ENCODE measurements around the gene EXOC2. TPM values are rescaled to one million over a fixed set of nuclear protein-coding genes. Genes with fewer than 3 reads are reported as not detected.

The EXOC2 gene
- total and polyA plus RNA-seq, 10 of the 15 experiments (the other 5 are each of a cell fraction or from before 2014, with no cell fraction given) = 8.7 to 32.8 (median 20.7) TPM

- DNase-seq (ENCODE audit: low read depth, low spot score) (no peak), ATAC-seq (no peak), FAIRE-seq (no peak)
- H3K4me1 ChIP-seq (ENCODE audit: control insufficient read depth, insufficient read depth, low read length) = no peaks in the 10 kb centered on the region
- ChIA-PET CTCF (interaction anchor here (3.3 kb wide), 1 partner anchor 132 kb away, joined by 13 read pairs; no protein-coding TSS in a partner anchor), POLR2A (no interaction called here), SMC1A (ENCODE audit: uncharacterized antibody, unreplicated experiment) (no interaction called here), RAD21 (ENCODE audit: unreplicated experiment) (no interaction called here)
- no peaks in the 10 kb centered on the region for H3K79me2 ChIP-seq (ENCODE audit: control insufficient read depth, insufficient read depth, low read length)
- no peak overlapping the region for H3K9ac ChIP-seq (ENCODE audit: control insufficient read depth, insufficient read depth, low read length)
- peaks cover 0 to 8% of the 10 kb centered on the region in 2 experiments; a peak in 3 of 4 replicates for H3K36me3 ChIP-seq (ENCODE audit: control insufficient read depth in 2 of 2, insufficient read depth in 2 of 2, low read length in 1 of 2)
- 97% methylated on average over 22 of the region's 22 CpGs for WGBS (ENCODE audit: insufficient coverage, insufficient replicate concordance, low lambda C conversion rate, missing lambda C conversion rate)
- intact Hi-C loops (cut with micrococcal nuclease; ENCODE audit: unreplicated experiment) (no loop called here), in situ Hi-C loops (cut with MboI) (no loop called here)
- H3K27me3 ChIP-seq (replicated peaks in 1 of 2; ENCODE audit: control insufficient read depth in 2 of 2, insufficient read depth in 2 of 2, low read length in 1 of 2) = no peaks in the 10 kb centered on the region
- H3K4me3 ChIP-seq = no peak overlapping the region
- TF ChIP-seq ZBTB4 (CRISPR knock-in tag; IDR thresholded peaks at IDR 0.05) (no peak), RFX5 (IDR thresholded peaks at IDR 0.05; ENCODE audit: low read depth, low read length) (no peak), CEBPZ (IDR thresholded peaks at IDR 0.05; ENCODE audit: low read depth, low read length) (no peak), MLLT1 (IDR thresholded peaks at IDR 0.05) (0 out of 2 replicates have a peak, but pooled peaks have one; percentile 31)
- no TSS peak for BruUV-seq (replicated peaks)
- H3K4me2 ChIP-seq (ENCODE audit: control insufficient read depth, insufficient read depth) = no peak overlapping the region
- no peak overlapping the region for H2AFZ ChIP-seq (ENCODE audit: control insufficient read depth, low read depth, low read length)
- no peak overlapping the region for H3K27ac ChIP-seq (ENCODE audit: control insufficient read depth, insufficient read depth)
- H4K20me1 ChIP-seq (ENCODE audit: control insufficient read depth, insufficient read depth) = no peaks in the 10 kb centered on the region
- H3K9me3 ChIP-seq (replicated peaks; ENCODE audit: control insufficient read depth, insufficient read depth, low read length) = no peaks in the 10 kb centered on the region
Measured at GRCh38 chr6:589090-589489, 103.8 kb downstream of the EXOC2 start.
